NK-92 treated with Interleukin-12 subunit alpha and Interleukin-12 subunit beta, amount 100 ng/mL, for 24 hours (cell line): ENCODE measurements around the gene HOXA13.

Experiments used
- DNase-seq: peaks from one replicate; lab custom pipeline; 2025; lab: John Stamatoyannopoulos, UW

HOXA13 gene

DNA sequence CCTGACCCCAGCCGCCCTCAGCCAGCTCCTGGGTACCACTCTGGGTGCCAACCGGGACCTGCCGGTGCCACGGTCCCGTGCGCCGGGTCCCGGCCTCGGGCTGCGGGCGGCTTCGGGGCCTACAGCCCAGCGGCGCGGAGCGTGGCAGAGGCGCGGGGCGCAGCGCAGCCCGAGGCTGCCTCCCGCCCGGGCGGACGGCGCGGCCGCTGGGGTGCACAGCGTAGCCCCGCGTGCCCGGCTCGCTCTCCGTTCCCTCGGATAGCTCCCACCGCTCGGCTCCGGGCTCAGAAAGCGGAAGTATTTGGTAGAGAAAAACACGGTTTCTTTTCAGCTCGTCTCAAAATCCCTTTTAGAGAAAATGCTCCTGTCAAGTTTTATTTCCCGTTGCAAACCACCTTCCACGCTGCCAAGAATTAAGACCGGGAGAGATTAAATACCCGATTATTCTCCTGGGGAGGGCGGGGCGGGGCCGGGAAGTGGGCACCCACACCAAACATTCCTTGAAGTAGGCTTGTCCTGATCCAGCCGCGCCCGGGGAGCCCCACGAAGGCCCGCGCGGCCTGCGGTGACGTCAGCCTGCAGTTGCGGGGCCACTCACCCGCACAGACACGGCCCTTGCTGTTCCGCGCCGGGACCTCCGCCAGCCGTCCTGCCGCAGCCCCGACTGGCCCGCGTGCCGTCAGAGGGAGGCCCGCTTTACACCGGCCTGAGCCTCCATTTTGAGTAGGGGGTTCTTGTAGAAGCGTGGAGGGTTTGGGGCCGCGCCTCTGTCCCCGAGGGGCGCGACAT, 7.2 kb downstream of the HOXA13 start:
- DNase-seq = no peak

DNA sequence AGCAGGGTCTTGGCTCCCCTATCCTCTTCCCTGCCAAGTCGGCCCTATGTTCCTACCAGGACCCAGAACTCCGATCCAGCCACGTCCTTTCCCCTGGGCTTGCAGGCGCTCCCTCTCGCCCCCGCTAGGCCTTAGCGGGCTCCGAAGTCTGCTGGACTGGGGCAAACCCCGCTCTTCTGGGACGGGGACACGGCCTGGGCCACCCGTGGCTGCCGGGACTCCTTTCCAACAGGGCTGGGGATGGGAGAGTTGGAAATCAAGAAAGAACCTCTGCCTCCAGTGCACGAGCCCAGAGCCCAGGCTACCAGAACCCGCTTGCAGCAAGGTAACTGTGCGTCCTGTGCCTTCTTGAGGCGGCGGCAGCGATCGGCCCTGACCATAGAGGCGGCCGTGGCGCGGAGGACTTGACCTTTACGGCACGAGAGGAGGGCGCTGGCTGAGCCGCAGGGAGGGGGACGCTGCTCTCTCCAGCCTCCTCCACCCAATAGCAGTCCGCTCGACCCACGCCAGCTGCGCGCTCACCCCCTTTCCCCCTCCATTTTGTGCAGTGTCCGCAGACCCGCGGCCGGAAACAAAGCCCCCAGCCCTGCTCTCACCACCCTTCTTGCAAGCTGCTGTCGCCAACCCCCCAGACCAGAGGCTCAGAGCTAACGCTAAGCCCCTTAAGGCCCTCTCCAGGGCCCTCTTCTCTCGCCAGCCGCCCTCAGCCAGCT, 7.9 kb downstream of the HOXA13 start:
- no peak for DNase-seq

DNA sequence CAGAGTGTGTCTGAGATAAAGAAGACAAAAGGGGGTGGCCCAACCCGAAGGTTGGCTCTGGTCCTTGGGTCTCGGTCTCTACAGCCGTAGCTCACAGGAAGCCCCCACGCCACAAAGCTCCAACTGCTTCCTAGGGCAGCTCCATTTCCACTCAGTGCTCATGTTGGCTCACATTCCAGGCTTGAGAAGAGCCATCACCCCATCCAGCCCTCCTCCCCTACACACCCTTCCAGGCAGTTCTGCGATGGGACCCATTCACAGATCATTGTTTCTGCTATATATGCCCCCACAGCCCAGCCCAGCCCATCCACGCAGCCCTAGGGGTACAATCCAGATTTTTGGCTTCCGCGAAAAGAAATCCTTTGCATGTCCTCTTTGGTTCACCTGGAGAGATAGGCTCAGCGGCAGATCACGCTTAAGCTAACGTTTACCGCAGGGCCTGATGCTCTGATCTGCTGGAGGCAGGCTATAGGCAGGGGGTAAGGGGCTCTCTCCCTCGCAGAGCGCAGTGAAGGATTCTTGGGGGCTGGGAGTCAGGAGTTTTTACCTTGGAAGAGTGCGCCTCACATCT, 8.6 kb downstream of the HOXA13 start:
- no peak for DNase-seq

DNA sequence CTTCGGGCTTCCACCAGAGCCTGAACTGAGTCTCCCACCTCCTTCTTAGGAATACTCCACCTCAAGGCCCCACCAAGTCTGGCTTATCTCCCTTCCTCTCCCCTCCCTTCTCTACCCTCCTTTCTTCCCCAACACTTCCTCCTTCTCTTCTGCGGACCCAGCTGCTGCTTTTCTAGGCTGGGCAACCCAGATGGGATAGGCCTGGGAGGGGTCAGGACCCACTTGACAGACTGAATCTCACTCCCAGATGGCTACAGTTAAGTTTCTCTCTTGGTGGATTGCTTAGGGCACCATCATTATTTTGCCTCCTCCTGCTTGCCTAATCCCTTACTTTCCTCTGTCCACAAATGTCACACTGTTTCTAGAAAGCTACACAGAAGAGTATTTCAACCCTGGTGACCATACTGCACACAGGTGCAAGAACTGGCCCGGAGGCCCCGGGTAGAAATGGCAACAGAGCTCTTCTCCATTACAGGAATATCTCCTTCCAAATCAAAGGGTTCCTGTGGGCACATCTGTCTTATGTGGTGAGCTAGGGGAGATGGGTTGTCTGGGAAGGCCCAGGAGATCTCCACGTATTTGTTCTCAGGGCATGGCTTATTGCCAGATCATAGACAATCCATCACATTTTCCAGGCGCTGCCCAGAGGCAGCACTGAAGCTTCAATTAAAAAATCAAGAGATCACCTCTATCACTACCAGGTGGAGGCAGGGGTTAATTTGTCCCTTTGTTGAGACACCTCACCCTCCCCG, 9.7 kb downstream of the HOXA13 start:
- DNase-seq = no peak

GRCh38 chr7:27189295-27189996, 10.4 kb downstream of the HOXA13 start:
- DNase-seq = no peak

DNA sequence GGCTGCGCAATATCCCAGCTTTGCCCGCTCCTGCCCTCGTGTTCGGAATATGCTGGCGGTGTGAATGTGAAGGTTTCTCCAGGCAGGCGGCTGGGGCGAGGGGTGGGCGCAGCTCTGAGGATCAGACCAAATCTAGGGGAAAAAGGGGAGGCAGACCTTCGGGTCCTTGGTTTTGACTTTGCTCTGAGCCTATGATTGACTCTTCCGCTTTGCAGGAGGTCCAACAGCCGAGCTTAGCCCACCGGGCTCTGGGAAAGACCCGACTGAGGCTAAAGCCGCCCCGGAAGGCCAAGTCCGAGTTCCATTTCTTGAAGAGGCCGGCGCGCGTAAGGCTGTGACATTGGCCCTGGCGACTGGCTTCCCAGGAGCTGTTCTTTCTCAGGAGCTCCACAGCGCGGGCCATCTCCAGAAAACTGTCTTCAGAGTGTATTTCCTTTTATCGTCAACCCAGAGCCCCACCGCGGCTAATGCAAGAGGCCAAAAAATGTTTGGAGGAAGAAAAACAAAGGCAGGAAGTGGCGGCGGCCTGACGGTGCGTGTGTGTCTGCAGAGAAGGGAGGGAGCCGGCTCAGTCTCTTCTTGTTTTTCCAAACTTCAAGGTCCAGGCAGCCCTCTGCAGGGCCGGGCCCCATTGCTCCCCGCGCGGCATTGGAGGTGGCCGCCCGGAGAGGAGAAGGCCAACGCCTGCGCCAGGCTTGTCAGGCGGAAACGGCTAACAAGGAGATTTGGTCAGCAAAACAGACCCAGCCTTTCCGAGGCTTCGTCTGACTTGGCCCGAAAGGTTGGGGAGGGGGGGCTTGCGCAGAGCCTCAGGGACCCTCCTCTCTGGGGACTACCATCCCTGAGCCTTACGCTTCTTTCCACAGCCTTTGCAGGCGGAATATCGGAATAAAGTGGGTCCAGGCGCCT, 11.3 kb downstream of the HOXA13 start:
- DNase-seq = no peak

DNA sequence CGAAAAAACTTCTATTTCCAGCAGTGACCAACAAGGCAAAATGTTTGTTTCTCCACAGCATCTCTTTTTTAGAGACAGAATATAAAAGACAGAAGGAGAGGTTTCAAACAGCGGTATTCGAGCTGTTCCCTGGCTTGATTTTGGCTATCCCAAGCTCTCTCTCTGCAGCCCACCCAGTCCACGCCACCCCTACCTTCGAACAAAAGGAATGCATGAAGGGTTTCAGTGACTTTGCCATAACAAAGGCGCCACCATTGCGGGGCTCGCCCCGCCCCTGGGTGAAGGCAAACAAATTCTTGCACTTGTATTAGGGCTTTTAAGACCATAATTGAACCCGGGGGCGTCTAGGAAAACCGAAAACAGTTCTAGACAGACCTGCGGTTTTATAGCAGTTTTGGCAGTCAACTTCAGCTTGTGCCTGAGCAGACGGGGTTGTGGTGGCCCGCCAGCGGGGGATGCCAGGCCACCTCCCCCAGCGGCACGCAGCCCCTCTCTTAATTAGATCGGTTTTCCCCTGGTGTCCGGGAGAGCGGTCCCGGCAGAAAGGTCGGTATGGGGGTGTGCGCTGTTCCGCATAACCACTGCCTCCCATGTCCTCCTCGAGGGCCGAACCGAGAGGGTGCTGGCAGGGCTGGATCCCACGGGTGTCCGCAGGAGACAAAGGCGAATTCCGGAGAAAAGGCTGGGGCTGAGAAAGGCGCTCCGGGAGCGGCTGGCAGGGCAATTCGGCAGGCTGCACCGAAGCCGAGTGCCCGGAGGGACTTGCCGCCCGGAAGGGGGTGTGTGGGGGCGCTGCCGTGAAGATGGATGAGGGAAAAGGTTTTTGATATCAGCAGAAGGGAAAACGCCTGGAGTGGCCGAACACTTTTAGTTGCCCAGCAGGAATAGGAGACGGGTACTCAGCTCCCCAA, 12.2 kb downstream of the HOXA13 start:
- DNase-seq = no peak

GRCh38 chr7:27186668-27187474, 13.0 kb downstream of the HOXA13 start:
- no peak for DNase-seq

- DNase-seq = no peak
Observed at GRCh38 chr7:27185854-27186667, 13.8 kb downstream of the HOXA13 start.

GRCh38 chr7:27185013-27185853, 14.7 kb downstream of the HOXA13 start, which contains the start of gene HOXA11:
Gene HOXA11 (minus strand): TSS chr7:27185232. CDS start chr7:27185144, 88 bp downstream.
- DNase-seq = no peak

- peak; percentile 31 for DNase-seq
Observed at GRCh38 chr7:27184337-27185012, 15.4 kb downstream of the HOXA13 start.

DNA sequence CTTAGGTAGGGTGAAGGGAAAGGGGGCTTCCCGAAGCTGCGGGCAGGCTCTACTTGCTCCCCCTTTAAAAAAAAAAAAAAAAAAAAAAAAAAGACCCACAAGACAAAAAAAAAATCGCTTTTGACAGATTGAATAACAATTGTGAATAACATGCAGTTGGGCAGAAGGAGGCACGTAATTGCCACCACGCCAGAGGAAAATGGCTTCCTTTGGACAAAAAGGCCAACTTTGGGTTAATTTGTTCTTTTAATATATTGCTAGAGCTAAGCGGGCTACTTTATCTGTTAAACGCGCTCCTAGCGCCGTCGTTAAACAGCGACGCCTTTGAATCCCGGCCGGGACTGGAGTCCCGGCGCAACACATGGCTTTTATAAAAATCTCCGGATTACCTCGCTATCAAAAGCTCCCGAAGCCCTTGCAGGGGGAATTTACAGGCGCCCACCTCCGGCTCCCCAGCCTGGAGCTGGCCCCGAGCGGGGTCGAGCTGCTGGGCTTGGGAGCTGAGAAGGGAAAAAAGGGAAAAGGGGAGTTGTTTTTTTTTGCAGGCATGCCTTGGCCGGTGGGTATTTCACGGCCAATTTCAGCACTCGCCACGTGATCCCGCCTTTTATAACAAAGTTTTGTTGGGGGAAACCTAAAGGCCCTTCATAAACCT, 16.1 kb downstream of the HOXA13 start:
- no peak for DNase-seq

DNA sequence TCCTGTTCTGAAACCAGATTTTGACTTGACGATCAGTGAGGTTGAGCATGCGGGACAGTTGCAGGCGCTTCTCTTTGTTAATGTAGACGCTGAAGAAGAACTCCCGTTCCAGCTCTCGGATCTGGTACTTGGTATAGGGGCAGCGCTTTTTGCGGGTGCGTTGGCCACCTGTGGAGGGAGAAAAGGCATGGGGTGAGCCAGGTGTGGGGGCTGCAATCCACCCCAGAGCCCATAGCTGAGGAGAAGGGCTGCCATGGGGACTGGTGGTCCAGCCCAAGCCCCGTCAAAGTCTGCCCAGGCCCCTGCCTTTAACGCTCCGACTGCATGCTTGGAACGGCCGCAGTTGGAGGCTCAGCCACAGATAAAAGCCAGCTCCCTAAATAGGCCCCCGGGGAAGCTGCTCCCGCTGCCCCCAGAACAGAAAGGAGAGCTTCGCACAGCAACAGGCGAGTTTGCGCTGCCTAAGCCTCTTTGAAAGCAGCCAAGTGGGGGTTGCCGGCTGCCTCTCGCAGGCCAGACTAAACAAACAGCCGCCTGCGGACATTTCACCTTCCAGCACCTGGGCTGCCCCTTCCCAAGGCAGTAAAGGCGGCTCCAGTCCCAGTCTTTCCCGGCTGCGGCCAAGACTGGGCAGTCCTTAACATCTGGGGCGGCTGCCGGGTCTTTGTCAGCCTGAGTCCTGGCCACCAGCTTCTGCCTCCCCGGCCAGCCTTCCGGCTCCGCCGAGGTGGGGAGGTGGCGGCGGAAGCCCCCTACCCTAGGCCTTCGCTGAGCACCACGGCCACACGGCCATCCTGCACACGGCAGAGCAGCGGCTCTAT, 16.8 kb downstream of the HOXA13 start:
- no peak for DNase-seq

DNA sequence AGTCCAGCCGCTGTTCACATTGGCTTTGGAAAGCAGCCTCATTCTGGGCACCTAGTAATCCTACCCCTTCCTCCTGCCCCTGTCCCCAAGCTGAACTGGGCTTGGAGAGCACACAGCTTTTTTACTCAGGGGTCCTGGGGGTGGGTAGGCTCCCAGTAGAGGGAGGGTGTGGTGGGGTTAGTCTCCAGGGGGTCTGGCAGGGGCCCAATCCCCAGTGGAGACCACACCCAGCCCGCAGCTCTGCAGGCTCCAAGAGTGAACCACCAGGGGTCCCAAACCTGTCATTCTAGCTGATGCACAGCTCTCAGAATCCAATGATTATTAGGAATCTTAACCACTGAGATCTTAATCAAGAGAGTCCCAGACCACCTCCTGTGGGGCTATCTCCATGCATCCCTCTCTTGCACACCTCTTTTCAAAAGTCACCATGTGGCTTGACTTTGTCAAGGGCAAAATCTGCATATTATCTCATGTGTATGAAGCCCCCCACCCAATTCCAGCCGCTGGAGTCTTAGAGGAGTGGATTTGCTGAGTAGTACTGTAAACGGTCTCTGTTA, 17.5 kb downstream of the HOXA13 start:
- DNase-seq = no peak
